Measurements from ENCODE around the gene SBF2.
A peak's percentile ranks its signal among the peaks of the same experiment; 100 is the strongest.

Gene SBF2

GRCh38 chr11:10302359-10302743, 8.3 kb upstream of the SBF2 start:
- DNase-seq (ENCODE audit: low read depth in 1 of 2, low spot score in 1 of 2), result no peak

GRCh38 chr11:10301656-10302358, 7.8 kb upstream of the SBF2 start:
- no peak for DNase-seq (ENCODE audit: low read depth in 1 of 2, low spot score in 1 of 2)

GRCh38 chr11:10298342-10298741, 4.3 kb upstream of the SBF2 start:
- DNase-seq (ENCODE audit: low read depth in 1 of 2, low spot score in 1 of 2), result peak in 1 of 2 donors; percentile 49

GRCh38 chr11:10295064-10295901, 1.3 kb upstream of the SBF2 start:
- no peak for DNase-seq (ENCODE audit: low read depth in 1 of 2, low spot score in 1 of 2)

- no peak for DNase-seq (ENCODE audit: low read depth in 1 of 2, low spot score in 1 of 2)
These were observed 403 bp upstream of the SBF2 start for GRCh38 chr11:10294290-10294953.

GRCh38 chr11:10291801-10292638, 2.0 kb downstream of the SBF2 start:
- DNase-seq (ENCODE audit: low read depth in 1 of 2, low spot score in 1 of 2), result no peak

- no peak for DNase-seq (ENCODE audit: low read depth in 1 of 2, low spot score in 1 of 2)
These were observed 4.1 kb downstream of the SBF2 start for GRCh38 chr11:10289765-10290380.

GRCh38 chr11:10288881-10289764, 4.9 kb downstream of the SBF2 start:
- no peak for DNase-seq (ENCODE audit: low read depth in 1 of 2, low spot score in 1 of 2)

- no peak for DNase-seq (ENCODE audit: low read depth in 1 of 2, low spot score in 1 of 2)
These were observed 6.0 kb downstream of the SBF2 start for GRCh38 chr11:10287766-10288715.

- DNase-seq (ENCODE audit: low read depth in 1 of 2, low spot score in 1 of 2), result no peak
These were observed 6.9 kb downstream of the SBF2 start for GRCh38 chr11:10287140-10287539.

GRCh38 chr11:10285148-10285802, 8.7 kb downstream of the SBF2 start:
- DNase-seq (ENCODE audit: low read depth in 1 of 2, low spot score in 1 of 2), result no peak

GRCh38 chr11:10283991-10284390, 10.0 kb downstream of the SBF2 start:
- DNase-seq (ENCODE audit: low read depth in 1 of 2, low spot score in 1 of 2), result no peak

- DNase-seq (ENCODE audit: low read depth in 1 of 2, low spot score in 1 of 2), result no peak
These were observed 11.9 kb downstream of the SBF2 start for GRCh38 chr11:10282117-10282516.

- DNase-seq (ENCODE audit: low read depth in 1 of 2, low spot score in 1 of 2), result no peak
These were observed 18.3 kb downstream of the SBF2 start for GRCh38 chr11:10275714-10276113.

GRCh38 chr11:10274726-10275125, 19.3 kb downstream of the SBF2 start:
- DNase-seq (ENCODE audit: low read depth in 1 of 2, low spot score in 1 of 2), result no peak

GRCh38 chr11:10273738-10274137, 20.3 kb downstream of the SBF2 start:
- DNase-seq (ENCODE audit: low read depth in 1 of 2, low spot score in 1 of 2), result no peak

GRCh38 chr11:10272132-10272531, 21.9 kb downstream of the SBF2 start:
- no peak for DNase-seq (ENCODE audit: low read depth in 1 of 2, low spot score in 1 of 2)

Measured in activated CD4-positive, alpha-beta T cell treated with anti-CD3 and anti-CD28 coated beads, Interleukin-2, amount 50 U/mL, for 24 hours (primary cell).